NCI-H2227 (cell line): ENCODE measurements around the gene DUSP23.

ENCODE experiments used
- DNase-seq: peaks from one replicate; lab custom pipeline; 2025; ENCODE audit not compliant: unreplicated experiment; lab: John Stamatoyannopoulos, UW

Gene DUSP23

DNA sequence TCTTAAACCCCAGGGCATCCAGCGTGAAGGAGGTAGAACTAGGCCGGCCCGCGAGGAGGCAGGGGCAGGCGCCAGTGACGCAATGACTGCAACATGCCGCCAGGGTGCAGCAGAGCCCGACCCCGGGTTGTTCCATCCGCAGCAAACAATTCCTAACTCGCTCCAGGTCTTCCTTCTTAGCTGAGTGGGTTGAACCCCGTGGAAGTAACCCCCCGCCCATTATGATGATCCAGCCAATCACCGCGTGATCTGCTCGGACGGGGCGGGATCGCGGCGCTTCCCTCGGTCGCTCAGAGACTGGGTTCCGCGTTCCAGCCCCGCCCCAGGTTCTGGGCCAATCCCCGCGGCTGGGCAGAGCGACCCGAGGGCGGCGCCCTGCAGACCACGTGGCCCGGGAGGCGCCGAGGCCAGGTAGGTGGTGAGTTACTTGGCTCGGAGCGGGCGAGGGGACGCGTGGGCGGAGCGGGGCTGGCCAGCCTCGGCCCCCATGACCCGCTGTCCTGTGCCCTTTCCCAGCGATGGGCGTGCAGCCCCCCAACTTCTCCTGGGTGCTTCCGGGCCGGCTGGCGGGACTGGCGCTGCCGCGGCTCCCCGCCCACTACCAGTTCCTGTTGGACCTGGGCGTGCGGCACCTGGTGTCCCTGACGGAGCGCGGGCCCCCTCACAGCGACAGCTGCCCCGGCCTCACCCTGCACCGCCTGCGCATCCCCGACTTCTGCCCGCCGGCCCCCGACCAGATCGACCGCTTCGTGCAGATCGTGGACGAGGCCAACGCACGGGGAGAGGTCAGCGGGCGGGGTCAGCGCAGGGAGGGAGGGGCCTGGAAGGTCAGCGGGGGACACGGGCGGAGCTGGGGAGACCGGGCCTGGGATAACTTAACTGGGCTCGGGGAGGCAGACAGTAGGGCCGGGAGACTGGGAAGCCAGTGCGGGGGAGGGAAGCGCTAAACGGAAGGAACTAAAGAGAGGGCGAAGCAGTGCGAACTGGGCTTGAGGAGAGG is at the start of gene DUSP23:
Gene DUSP23 (plus strand): TSS at position 380 of the 1,000 bp plus-strand sequence. CDS start 139 bp downstream, at position 519.
- DNase-seq: peak; percentile 98

DNA sequence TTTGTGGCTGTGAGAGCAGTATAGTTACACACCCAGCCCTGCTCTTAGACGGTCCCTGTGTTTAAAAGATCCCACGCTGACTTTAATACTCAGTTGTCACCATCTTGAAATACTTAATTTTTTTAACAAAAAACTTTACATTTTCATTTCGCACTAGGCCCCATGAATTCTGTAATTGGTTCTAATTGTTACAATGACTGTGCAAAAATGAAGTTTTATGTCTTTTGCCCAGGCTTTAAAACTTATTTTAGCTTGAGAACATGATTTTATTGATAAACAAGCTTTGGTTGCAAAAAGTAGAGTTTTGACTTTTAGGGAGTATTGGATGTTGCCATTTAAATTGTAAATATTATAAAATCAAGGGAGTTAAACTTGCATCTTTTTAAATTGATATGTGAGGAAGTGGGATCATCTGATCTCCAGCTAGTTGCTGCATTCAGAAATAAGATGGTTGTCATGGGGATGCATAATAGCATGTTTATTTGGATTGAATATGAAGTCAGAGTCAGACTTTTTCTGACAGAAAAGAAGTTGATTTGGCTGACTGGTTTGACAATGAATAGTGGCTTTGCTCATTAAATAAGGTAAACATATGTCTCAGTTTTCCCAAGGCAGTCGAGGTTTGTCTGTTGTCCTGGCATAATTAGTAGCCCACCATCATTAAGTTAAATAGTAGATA is 43.4 kb upstream of the DUSP23 start:
- no peak for DNase-seq

DNA sequence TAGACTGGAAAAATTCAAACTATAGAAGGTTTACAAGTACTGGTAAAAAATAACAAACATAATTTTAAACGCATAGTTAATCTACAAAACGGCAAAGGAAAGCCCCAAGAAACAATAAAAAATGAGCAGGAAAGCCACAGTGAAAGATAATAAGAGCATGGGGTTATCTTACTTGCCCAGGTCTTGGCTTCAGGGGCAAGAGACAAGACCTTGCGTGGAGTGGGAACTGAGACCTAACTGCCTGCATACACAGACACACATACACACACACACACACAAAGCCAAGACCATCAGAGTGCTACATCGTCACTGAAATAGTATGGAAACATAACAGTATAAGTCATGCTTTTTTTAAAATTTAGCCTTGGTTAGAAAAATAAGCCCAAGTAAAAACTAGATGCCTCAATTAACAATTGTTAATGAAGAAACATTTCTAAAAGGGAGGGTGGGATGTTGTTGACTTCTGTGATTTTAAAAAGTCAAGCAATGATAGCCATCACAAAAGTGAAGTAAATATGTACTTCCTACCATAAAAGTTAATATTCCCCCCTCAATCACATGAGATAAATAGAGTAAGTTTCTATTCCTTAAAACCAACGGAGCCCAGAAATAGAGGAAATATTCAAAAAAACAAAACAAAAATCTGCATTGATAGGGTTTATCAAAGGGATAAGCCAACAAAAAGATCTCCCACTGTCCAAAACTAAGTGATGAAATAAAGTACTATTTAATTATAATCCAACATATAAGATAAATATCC is 36.9 kb upstream of the DUSP23 start:
- no peak for DNase-seq

DNA sequence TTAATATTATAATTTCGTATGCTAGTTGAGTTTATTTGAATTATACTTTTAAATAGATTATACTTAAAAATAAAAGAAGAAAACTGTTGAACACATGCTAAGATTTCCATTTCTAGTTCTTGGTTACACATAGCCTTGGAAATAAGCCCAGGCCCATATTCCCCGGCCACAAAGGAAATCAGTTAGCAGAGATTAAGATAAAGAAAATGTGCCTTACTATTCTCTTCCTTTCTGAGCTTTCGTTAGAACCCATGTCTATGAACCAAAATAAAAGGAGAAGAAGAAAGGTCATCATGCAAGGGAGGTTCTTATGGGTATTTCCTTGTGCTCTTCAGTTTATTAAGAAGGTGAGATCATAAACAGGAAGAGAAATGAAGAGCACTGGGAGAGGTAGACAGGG is 34.1 kb upstream of the DUSP23 start:
- no peak for DNase-seq

DNA sequence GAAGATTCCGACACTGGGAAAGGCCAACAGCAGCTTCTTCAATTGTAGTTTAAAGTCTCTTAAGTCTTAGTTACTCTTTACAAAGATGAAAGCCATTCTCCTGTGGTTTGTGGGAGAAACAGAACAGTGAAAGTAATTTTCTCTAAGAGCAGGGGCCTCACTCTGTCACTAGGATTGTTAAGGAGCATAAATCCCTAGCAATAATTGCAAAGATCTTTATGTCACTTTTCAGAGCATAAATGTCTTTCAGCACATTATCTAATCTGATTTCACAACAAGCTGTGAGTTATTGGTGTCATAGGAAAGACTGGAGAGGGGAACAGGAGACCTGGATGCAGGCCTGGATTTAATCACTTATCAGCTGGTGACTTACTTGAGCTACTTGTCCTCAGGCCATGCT is 32.4 kb upstream of the DUSP23 start:
- no peak for DNase-seq

DNA sequence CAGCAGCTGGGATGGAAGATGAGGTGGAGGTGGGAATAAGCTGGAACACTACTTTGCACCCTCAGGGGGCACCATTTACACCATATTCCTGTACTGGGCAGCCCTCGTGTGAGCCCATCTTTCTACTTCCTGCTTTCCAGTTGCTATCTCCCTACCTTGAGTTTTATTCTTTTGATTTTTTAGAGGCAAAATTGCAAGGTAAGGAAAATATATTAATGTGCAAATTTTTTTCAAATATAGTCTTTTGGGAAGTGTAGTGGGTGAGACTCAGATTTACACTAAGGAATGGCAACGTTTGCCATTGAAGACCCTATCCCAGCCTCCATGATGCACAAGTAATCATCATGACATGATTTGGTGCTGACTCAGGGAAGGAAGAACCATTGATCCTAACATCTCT is 31.1 kb upstream of the DUSP23 start:
- DNase-seq: no peak

DNA sequence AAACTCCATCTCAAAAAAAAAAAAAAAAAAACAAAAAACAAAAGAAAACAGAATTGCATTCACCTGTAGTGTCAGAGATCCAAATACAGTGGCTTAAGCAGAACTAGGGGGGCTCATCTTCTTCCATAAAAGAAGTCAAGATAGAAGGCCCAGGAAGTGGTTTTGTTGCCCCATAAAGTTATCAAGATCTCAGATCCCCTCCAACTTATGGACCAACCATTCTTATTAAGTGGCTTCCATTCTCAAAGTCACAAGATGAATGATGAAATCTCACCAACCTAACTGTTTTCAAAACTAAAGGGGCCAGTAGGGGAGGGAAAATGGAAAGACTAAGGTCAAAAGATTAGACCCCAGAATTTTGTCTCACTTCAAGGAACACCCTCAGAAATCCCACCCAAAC is 30.1 kb upstream of the DUSP23 start:
- no peak for DNase-seq

DNA sequence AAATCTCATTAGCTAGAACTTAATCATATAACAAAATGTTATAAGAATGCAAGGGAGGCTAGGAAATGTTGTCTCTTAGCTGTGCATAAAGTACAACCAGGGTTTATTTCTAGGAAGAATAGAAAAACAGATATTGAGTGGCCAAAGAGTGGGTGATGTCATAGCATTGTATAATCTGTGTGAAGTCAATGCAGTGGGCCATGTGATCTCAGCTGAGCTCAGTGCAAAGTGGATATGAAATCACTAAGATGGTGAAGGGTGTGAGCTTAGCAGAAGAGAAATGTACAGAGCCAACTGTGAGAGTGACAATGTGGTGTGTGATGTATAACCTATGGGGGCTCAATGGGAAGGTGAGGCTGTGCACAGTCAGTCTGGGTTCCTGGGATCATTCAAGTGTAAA is 29.7 kb upstream of the DUSP23 start:
- no peak for DNase-seq

DNA sequence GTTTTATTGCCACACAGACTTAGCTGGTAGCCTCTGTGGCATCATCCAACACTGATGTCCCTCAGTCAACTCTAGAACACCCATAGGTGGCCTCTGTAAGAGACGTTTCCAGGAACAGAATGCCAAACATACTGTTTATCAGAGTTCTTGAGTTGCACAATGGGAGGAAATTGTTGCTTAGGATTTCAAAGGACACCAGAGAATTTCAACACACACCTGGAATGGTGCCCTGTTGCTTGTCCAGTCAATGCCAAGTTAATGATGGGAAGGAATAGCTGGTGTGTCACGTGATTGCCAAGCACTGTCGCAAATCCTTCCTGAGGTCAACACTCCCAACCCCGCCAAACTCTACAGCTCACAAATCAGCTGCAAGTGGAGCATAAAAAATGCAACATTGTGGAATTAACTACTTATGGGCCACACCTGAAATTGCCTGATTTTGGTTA is 28.6 kb upstream of the DUSP23 start:
- no peak for DNase-seq

DNA sequence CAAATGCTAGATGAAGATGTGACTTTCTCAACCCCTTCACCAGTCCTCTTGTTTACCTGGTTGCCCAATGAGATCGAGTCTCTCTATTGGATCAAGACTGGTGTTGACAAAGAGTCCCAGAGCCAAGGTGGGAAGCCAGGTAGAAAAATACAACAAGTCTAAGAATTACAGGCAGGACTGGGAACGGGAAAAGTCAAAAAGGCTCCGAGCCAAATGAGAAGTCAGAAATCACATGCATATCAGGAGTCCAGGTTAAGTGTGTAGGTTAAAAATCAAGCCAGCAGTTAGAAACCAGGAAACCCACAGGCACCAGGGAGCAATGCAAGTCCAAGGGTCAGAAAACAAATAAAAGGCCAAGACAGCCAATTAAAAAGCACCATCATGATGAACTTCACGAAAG is 27.4 kb upstream of the DUSP23 start:
- no peak for DNase-seq

DNA sequence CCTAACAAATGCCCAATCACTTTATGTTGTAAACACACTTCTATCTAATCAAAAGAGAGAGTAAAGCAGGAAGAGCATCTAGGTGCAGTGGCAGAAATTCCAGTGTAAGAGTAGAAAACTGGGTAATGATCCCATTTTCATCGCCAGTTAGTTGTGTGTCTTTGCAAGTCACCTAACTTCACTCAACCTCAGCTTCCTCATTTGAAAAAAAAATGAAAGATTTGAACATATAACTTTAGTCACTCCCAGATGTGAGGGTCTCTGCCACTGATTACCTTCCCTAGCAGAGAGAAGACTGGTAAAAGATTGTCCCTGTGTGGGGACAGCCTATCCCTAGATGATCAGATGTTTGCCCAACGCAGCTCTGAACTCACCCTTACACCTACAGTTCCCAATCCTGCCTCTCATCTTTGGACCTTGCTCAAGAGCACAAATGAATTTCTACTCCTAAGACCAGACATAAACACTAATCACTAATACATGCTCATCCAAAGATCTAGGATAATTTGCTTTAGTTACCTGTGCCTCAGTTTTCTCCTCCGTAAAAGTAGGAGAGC is 25.2 kb upstream of the DUSP23 start:
- DNase-seq: no peak

DNA sequence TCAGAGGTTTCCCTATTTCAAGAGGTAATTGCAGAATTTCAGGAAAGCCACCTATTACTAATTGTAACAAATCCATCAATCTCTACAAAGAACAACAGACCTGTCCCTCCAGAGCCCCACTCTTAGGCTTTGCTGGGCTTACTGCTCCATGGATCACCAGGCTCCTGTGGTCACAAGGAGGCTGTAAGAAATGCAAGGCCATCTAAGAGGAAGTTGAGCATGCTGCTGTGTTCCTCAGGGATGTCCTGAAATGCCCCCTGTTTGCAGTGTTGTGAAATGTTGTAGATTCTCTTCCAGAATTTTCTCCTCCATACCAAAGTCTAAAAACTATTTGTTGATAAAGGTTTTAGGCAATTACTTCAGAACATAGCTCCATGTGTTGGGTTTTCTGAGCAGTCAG is 24.4 kb upstream of the DUSP23 start:
- DNase-seq: no peak

DNA sequence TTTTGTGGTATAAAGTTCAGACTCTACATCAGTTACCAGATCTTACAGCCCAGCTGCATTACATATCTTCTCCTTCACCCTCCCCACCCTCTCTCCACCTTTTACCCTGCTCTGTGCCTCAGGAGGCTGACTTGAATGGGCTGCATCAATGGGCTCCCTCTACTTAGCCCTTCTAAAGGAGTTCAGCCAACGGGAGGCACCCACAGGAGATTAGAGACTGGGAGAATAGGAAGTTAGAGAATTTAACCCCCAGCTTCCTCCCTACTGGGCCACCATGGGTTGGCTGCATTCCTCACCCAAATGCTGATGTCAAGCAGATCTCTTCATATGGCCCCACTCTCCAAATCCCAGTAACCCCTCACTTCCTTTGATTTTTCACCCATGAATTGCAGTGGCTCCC is 17.1 kb upstream of the DUSP23 start:
- DNase-seq: no peak

DNA sequence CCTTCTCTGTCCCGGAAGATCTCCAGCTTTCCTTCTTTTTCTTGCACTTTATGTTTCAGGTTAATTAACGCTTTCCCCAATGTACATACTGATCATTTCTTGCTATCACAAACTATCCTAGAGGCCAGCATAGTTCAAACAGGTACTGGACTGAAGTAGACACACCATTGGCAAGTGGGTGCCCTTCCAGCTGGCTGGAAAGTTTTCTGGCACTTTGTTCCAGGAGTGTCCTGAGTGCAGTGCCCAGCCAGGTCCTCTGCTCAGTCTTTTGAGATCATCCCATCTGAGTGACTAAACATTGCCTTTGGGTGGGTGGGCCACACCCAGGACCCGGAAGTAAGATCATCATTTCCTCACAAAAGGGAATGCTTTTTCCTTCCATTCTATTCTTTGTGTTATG is 15.0 kb upstream of the DUSP23 start:
- DNase-seq: no peak

DNA sequence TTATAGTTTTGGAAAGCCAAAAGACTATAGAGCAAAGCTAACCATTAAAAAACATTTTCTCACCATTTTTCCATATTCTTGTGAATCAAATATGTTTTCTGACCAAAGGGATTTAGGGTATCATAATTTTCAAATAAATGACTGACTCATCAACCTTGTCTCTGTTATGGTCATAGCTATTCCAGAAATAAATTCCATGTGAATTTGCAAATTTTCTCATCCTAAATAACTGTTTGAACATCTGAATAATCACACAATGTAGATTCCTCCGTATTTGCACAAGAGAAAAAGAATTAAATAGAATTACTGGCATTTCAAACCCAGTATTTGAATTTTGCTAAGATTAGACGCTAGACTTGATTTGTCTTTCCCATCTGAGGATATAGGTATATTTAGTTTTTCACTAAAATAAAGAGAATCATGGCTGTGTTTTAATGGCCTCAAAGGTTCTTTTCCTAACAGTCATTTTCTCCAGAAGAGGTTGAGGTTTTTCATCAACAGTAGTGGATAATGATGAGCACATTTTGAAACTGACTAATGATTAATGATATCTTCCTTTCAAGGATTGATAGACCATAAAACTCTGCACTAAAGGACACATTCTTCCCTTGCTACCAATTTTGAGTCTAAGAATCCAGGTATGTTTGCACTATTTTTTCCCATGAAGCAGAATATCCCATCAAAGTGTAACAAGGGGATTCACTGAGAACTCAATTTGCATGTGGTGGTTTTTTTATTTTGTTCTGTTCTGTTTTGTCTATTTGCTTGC is 9.5 kb upstream of the DUSP23 start:
- no peak for DNase-seq

DNA sequence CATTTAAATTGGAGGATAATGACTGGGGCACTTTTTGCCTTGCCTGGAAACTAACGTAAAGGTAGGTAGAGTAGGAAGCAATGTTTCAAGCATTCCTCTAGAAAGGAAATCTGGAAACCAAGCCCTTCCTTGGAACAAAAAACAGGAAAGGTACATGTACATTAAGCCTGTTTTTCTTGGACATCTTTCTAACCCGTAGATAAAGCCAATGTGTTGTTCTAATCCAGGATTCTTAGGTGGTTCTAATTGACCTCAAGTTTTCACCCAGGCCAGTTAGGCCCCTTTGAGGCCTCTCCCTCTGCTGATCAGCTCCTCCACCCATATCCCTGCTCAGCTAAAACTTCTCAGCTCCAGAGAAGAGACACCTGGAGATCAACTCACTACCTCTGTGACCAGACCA is 6.3 kb upstream of the DUSP23 start:
- no peak for DNase-seq

DNA sequence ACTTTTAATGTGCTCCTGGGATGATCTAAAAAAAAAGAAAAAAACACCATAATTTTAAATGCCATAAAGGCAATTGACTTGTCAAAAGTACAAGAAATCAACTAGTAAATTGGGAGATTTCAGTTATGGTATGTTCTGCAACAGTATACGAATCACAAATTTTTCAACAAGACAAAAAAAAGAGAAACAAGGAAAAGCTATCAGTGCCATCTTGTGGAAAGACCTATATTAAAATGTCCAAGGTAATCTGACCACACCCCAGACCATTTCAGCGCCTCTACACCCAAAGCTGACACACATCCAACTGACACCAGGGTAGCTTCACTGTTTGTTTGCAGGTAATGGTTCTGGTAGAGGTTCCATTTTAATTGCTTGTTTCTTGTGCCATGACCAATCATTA is 5.0 kb upstream of the DUSP23 start:
- DNase-seq: no peak

DNA sequence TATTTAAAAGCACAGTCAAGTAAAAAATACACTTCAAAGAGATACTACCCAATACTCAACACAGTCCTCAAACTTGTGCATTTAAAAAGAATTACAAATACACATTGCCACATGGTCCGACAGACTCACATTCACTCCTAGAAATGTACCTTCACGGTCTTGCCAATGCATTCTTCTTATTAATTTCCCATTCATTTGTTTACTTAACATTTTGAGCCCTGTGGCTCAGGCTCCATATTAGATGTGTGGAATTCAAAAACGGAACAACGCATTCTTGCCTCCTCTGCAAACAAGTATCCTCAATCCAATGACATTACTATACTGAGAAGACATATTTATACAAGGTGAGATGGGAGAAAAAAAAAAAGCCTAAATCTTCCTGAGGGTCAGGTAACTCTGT is 2.5 kb upstream of the DUSP23 start:
- no peak for DNase-seq

DNA sequence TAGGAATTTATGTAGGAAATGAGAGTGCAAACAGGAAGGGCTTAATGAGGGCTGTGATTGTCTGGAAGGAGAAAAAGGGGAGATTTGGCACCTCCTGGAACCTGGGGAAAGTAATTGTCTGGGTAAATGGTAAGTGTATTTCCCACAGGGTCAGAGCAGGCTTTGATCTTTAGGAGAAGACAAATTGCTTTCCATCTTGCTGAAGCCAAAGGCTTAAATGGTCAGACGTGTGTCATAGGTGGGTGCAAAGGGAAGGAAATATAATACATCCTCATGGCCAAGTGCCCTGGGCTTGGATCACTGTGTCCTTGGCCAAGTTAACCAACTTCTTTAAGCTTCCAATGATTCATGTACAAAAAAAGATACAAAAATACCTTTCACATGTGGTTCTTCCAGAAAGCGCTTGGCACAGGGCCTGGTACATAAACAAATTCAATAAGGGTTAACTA is 1.3 kb upstream of the DUSP23 start:
- no peak for DNase-seq

DNA sequence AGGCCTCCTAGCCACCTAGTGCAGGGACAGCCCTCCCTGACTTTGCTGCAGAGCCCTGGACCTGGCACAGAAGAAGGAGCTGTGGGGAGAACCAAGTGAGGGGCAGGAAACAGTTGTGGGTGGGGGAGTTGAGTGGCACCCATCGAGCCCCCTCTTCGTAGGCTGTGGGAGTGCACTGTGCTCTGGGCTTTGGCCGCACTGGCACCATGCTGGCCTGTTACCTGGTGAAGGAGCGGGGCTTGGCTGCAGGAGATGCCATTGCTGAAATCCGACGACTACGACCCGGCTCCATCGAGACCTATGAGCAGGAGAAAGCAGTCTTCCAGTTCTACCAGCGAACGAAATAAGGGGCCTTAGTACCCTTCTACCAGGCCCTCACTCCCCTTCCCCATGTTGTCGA is 1.2 kb downstream of the DUSP23 start:
- DNase-seq: no peak
